Aorta (tissue), 5 donors: ENCODE results near the gene RNPC3. TPM values are rescaled to one million over a fixed set of nuclear protein-coding genes. Genes with fewer than 3 reads are reported as not detected.

ENCODE experiments used
- ATAC-seq: fragments of 200-7000 bp; cut with Tn5 transposase; one replicate; pipeline ENCODE4 v1.9.1; 2022; ENCODE audit warnings: moderate library complexity; ENCODE audit not compliant: low FRiP score
- DNase-seq, 2 donors: peaks; one replicate each; pipeline ENCODE4 v3.0.0-alpha.2; 2020
- H3K27ac ChIP-seq, 2 donors: one replicate each; pipeline ENCODE4 v1.5.1; 2013; ENCODE audit warnings: low read length in 2 of 2, mild to moderate bottlenecking in 2 of 2, moderate library complexity in 2 of 2, control low read depth in 1 of 2, inconsistent platforms in 1 of 2, low read depth in 1 of 2
- H3K27me3 ChIP-seq, 2 donors: one replicate each; pipeline ENCODE4 v1.6.1; 2013; ENCODE audit warnings: control low read depth in 1 of 2, low read length in 1 of 2, mild to moderate bottlenecking in 1 of 2, moderate library complexity in 1 of 2; ENCODE audit not compliant: insufficient read depth in 2 of 2, control insufficient read depth in 1 of 2
- H3K36me3 ChIP-seq, 2 donors: one replicate each; pipeline ENCODE4 v1.6.1; 2013; ENCODE audit warnings: control low read depth in 1 of 2, low read length in 1 of 2, mild to moderate bottlenecking in 1 of 2; ENCODE audit not compliant: insufficient read depth in 2 of 2, control insufficient read depth in 1 of 2
- H3K4me1 ChIP-seq, 2 donors: one replicate each; pipeline ENCODE4 v1.6.1; 2013; ENCODE audit warnings: low read length in 2 of 2, control low read depth in 1 of 2, mild to moderate bottlenecking in 1 of 2, moderate library complexity in 1 of 2; ENCODE audit not compliant: insufficient read depth in 2 of 2, control insufficient read depth in 1 of 2
- H3K4me3 ChIP-seq, 2 donors: one replicate each; pipeline ENCODE4 v1.5.1; 2013; ENCODE audit warnings: low read length in 2 of 2, control low read depth in 1 of 2, mild to moderate bottlenecking in 1 of 2
- H3K9me3 ChIP-seq: one replicate; pipeline ENCODE4 v1.6.1; 2013; ENCODE audit warnings: mild to moderate bottlenecking, low read length; ENCODE audit not compliant: control insufficient read depth
- WGBS, 2 donors: extraction: QIAGEN DNeasy Blood & Tissue Kit; methylation state at CpG; one replicate each; pipeline ENCODE4 v1.1.7; 2013; 5-methylcytosine and 5-hydroxymethylcytosine counted together
- intact Hi-C, 2 donors: fragments of 100-400 bp; cut with DNase I; formaldehyde crosslinking; loops; one replicate each; pipeline versions ENCODE4 v1.14.2 to v1.15.0; 2022
- long read RNA-seq, 2 donors: library from polyadenylated mRNA; unstranded; transcript quantifications; one replicate each; pipeline ENCODE4 v2.0.0, GENCODE V29; 2020 to 2021
- polyA plus RNA-seq, 2 donors: library from polyadenylated mRNA; stranded (reverse); fragments of 200-250 nt; gene quantifications; one replicate each; pipeline ENCODE4 v1.2.3, GENCODE V29; 2013
- total RNA-seq, 2 donors: library from RNA; stranded (reverse); fragmentation: NEBNext Ultra II Directional; extraction: Animal tissue kit (Norgen Biotek cat#: 25700); gene quantifications; one replicate each; pipeline ENCODE4 v1.2.1, GENCODE V29; 2021
- donor health status: healthy with polysubstance abuse.
- donor health status: Bipolar disorder and iron deficiency.
- donor health status: DM: no; HTN: no; CAD: no.
- donor health status: DM: no; HTN: no; CAD: no.
- donor health status: DM: yes; HTN: yes; CAD: no.

RNPC3 gene, protein sequence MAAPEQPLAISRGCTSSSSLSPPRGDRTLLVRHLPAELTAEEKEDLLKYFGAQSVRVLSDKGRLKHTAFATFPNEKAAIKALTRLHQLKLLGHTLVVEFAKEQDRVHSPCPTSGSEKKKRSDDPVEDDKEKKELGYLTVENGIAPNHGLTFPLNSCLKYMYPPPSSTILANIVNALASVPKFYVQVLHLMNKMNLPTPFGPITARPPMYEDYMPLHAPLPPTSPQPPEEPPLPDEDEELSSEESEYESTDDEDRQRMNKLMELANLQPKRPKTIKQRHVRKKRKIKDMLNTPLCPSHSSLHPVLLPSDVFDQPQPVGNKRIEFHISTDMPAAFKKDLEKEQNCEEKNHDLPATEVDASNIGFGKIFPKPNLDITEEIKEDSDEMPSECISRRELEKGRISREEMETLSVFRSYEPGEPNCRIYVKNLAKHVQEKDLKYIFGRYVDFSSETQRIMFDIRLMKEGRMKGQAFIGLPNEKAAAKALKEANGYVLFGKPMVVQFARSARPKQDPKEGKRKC
- total RNA-seq (10 to 100 TPM; 19.5 to 40.4 TPM), polyA plus RNA-seq (10 to 100 TPM in 1 of 2 donors, 1 to 10 TPM in 1; 7.3 to 35.5 TPM)
- long read RNA-seq, donor 1, partial matches to known transcripts = 6 of 12 reads
- long read RNA-seq, donor 1, other reads (novel, unspliced or antisense) = 5 of 12 reads
- long read RNA-seq, donor 2, partial matches to known transcripts = 10 of 22 reads
- long read RNA-seq, donor 2, other reads (novel, unspliced or antisense) = 12 of 22 reads

DNA sequence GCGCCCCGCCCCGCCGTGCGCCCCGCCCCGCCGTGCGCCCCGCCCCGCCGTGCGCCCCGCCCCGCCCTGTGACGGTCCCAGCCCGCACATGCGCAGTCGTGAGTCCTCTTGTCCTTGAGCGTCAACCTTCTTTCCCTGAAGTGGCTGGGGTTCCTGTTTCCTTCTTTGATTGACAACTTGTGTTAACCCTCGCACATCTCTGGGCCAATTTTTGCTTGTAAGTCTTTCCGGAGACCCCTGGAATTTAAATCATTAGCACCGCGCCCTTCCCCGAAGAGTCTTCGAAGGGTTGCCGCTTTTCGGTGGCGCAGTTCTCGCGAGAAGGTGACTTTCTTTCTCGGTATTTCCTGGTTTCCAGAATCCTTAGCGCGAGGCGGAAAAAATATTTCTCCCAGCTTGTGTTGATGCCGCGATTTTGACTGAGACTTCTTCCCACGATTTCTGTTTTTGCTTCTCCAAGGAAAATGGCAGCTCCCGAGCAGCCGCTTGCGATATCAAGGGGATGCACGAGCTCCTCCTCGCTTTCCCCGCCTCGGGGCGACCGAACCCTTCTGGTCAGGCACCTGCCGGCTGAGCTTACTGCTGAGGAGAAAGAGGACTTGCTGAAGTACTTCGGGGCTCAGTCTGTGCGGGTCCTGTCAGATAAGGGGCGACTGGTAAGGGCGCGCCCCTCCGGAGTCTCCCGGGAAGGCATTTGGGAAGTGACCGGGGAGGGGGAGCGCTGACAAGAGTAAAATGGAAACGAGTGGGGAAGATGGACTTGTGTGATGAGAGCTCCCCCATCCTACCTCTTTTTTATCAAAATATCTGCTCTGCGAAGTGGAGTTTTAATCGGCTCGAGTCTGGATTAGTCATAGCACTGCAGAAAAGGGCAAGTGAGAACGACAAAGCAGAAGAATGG, at the start of gene RNPC3:
TSS of gene RNPC3 (plus strand) at position 93 of the 901 bp plus-strand sequence. CDS start at position 465, 372 bp downstream.
- WGBS, 2 donors = 0 to 1% methylated on average over 53 to 62 of the region's 62 CpGs
- Histone ChIP-seq H3K27me3 (no peaks in the 10 kb centered on the region), H3K36me3 (no peaks in the 10 kb centered on the region), H3K9me3 (no peaks in the 10 kb centered on the region), H3K4me1 (no peaks in the 10 kb centered on the region), H3K4me3 (peak within 1 kb of the TSS; percentile 83 to 96), H3K27ac (peak within 1 kb of the TSS; percentile 5 to 97)
- intact Hi-C loops = loop anchor here in 1 of 2 donors (10.0 kb wide), 1 partner anchor 421 kb away; the partner anchor contains the start of gene COL11A1
- ATAC-seq = peak; percentile 93
- peak; percentile 92 to 96 for DNase-seq

DNA sequence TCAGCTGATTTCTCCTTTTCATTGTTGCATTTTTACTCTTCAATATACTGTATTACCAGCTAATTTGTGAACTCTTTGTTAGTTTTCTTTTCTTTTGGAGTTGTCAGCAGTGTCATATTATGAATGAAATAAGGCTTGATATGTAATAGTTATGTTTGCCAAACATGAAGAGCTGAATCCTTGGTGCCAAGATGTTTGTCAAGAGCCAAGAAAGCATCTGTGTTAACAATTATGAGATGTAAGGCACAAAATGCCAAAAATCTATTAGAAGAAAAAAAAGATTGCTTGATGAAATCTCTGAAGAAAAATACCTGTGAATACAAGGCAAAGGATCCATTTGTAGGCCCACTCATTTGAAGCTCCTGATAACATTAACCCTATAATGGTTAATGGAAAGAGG, 48.4 kb upstream of the RNPC3 start:
- no peak for DNase-seq
- H3K9me3 ChIP-seq = no peaks in the 10 kb centered on the region
- H3K36me3 ChIP-seq = no peaks in the 10 kb centered on the region
- no peak for ATAC-seq
- H3K27me3 ChIP-seq = no peaks in the 10 kb centered on the region
- H3K4me3 ChIP-seq = no peak overlapping the region
- no peaks in the 10 kb centered on the region for H3K4me1 ChIP-seq
- no peak overlapping the region for H3K27ac ChIP-seq
- intact Hi-C loops = no loop called here

GRCh38 chr1:103489935-103490334, 35.6 kb upstream of the RNPC3 start:
- no peak overlapping the region for H3K27ac ChIP-seq
- intact Hi-C loops = no loop called here
- no peak for ATAC-seq
- no peak for DNase-seq
- H3K27me3 ChIP-seq = no peaks in the 10 kb centered on the region
- H3K4me1 ChIP-seq = no peaks in the 10 kb centered on the region
- no peaks in the 10 kb centered on the region for H3K36me3 ChIP-seq
- no peak overlapping the region for H3K4me3 ChIP-seq
- H3K9me3 ChIP-seq = no peaks in the 10 kb centered on the region

GRCh38 chr1:103492003-103492625, 33.4 kb upstream of the RNPC3 start:
- ATAC-seq (no peak), DNase-seq (no peak)
- Histone ChIP-seq H3K4me3 (no peak overlapping the region), H3K27ac (no peak overlapping the region), H3K36me3 (no peaks in the 10 kb centered on the region), H3K9me3 (no peaks in the 10 kb centered on the region), H3K27me3 (no peaks in the 10 kb centered on the region), H3K4me1 (no peaks in the 10 kb centered on the region)
- intact Hi-C loops = no loop called here
- WGBS, 2 donors = 83 to 85% methylated on average over 1 of the region's 1 CpG

DNA sequence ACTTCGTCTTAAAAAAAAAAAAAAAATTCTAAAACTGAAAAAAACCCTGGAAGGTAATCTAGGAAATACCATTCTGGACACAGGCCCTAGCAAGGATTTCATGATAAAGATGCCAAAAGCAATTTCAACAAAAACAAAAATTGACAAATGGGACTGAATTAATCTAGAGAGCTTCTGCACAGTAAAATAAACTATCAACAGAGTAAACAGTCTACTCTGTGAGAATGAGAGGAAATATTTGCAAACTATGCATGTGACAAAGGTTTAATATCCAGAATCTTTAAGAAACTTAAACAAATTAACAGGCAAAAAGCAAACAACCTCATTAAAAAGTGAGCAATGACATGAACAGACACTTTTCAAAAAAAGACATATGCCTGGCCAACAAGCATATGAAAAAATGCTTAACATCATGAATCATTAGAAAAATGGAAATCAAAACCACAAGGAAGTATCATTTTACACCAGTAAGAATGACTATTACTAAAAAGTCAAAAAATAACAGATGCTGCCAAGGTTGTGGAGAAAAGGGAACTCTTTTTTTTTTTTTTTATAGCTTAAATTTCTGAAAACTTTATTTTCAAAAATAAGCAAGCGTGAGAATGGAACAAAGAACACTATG, 29.4 kb upstream of the RNPC3 start:
- intact Hi-C loops = no loop called here
- no peaks in the 10 kb centered on the region for H3K36me3 ChIP-seq
- no peaks in the 10 kb centered on the region for H3K9me3 ChIP-seq
- ATAC-seq = no peak
- no peak overlapping the region for H3K27ac ChIP-seq
- H3K4me1 ChIP-seq = no peaks in the 10 kb centered on the region
- no peak for DNase-seq
- H3K27me3 ChIP-seq = no peaks in the 10 kb centered on the region
- WGBS, 2 donors = 70 to 79% methylated on average over 2 of the region's 2 CpGs
- H3K4me3 ChIP-seq = no peak overlapping the region

DNA sequence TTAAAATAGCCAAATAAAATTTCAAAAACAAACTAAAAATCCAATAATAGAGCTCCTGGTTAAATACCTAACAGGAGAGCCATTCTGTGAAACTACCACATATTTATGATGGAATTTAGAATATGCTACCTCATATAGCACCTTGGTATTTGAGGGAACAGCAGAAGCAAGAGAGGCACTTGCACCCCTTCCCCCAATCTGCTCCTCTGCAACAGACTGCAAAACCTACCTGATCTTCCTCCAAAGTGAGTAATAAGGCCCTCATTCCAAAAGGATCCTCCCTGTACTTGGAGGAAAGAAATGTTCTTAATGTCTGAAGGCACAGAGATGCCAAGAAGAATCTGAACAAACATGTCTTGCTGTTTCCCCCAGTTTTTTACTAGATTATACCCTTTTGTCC, 28.1 kb upstream of the RNPC3 start:
- no peak for ATAC-seq
- intact Hi-C loops = no loop called here
- H3K4me1 ChIP-seq = peaks cover 0 to 3% of the 10 kb centered on the region in 2 donors
- DNase-seq = no peak
- H3K9me3 ChIP-seq = no peaks in the 10 kb centered on the region
- H3K27me3 ChIP-seq = no peaks in the 10 kb centered on the region
- no peaks in the 10 kb centered on the region for H3K36me3 ChIP-seq
- no peak overlapping the region for H3K27ac ChIP-seq
- H3K4me3 ChIP-seq = no peak overlapping the region

- Histone ChIP-seq H3K27me3 (no peaks in the 10 kb centered on the region), H3K9me3 (no peaks in the 10 kb centered on the region), H3K4me3 (no peak overlapping the region), H3K36me3 (no peaks in the 10 kb centered on the region), H3K27ac (no peak overlapping the region), H3K4me1 (no peaks in the 10 kb centered on the region)
- no peak for ATAC-seq
- DNase-seq = no peak
- WGBS, 2 donors = 91 to 92% methylated on average over 1 of the region's 1 CpG
- intact Hi-C loops = no loop called here
Observed at GRCh38 chr1:103509250-103509649, 16.2 kb upstream of the RNPC3 start.

DNA sequence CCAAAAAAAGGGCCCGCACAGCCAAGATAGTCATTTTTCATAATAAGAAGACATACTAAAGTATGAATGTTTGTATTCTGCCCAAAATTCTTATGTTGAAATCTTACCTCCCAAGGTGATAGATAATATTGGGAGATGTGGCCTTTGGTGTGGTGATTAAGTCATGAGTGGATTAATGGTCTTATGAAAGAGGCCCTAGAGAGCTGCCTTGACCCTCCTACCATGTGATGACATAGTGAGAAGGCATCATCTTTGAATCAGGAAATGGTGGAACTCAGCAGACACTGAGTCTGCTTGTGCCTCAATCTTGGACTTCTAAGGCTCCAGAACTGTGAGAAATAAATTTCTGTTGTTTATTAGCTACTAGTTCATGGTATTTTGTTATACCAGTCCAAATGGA, 11.8 kb upstream of the RNPC3 start:
- Histone ChIP-seq H3K9me3 (no peaks in the 10 kb centered on the region), H3K27me3 (no peaks in the 10 kb centered on the region), H3K4me3 (no peak overlapping the region), H3K4me1 (no peaks in the 10 kb centered on the region), H3K27ac (no peak overlapping the region), H3K36me3 (no peaks in the 10 kb centered on the region)
- intact Hi-C loops = no loop called here
- DNase-seq = no peak
- WGBS, 2 donors = 93 to 97% methylated on average over 1 of the region's 1 CpG
- no peak for ATAC-seq
